GM12878 (cell line): ENCODE results near the gene RCBTB2. TPM values are rescaled to one million over a fixed set of nuclear protein-coding genes. Genes with fewer than 3 reads are reported as not detected.

Source experiments
- ATAC-seq: fragments of 200-7000 bp; cut with Tn5 transposase; 3 replicates; pipeline ENCODE4 v1.9.1; 2020; ENCODE audit warnings: mild to moderate bottlenecking, moderate library complexity
- BruUV-seq: library from RNA; stranded (reverse); fragments of 400-500 nt; replicated peaks from 2 replicates; lab custom pipeline; 2021; lab: Mats Ljungman, UMichigan
- CTCF ChIA-PET: fragments of 300-600 bp; sonication (Branson Sonifier 250); formaldehyde crosslinking; extraction: SDS; loops from one replicate; lab custom pipeline; 2021; ENCODE audit warnings: inconsistent platforms; lab: Yijun Ruan, JAX
- POLR2A ChIA-PET: fragments of 350-600 bp; formaldehyde crosslinking; extraction: SDS; loops from one replicate; lab custom pipeline; 2021; ENCODE audit warnings: inconsistent platforms; lab: Charles Lee
- RAD21 ChIA-PET: fragments of 300-600 bp; sonication (Branson Sonifier 250); formaldehyde crosslinking; loops from one replicate; lab custom pipeline; 2023; ENCODE audit warnings: antibody characterized with exemption; ENCODE audit not compliant: unreplicated experiment; lab: Charles Lee
- SMC1A ChIA-PET: fragments of 300-600 bp; sonication (Branson Sonifier 250); formaldehyde crosslinking; loops from one replicate; lab custom pipeline; 2023; ENCODE audit not compliant: unreplicated experiment, uncharacterized antibody; lab: Charles Lee
- DNase-seq: peaks from one replicate; pipeline ENCODE4 v3.0.0-alpha.2; 2011; ENCODE audit warnings: low read depth, low spot score
- FAIRE-seq: peaks from 3 replicates; lab custom pipeline; 2011; peaks lifted over from hg19 to GRCh38; lab: Jason Lieb, UNC
- H2AFZ ChIP-seq: 2 replicates; pipeline ENCODE4 v1.6.0; 2011; ENCODE audit warnings: low read depth, low read length, control low read depth; ENCODE audit not compliant: control insufficient read depth
- H3K27ac ChIP-seq: 2 replicates; pipeline ENCODE4 v1.5.1; 2011; ENCODE audit warnings: control low read depth; ENCODE audit not compliant: control insufficient read depth, insufficient read depth
- H3K27me3 ChIP-seq, 2 experiments: replicated peaks in 1 of 2; 2 replicates each; pipeline versions ENCODE4 v1.6.0 to v1.6.1; 2011; ENCODE audit warnings: low read length in 1 of 2; ENCODE audit not compliant: control insufficient read depth in 2 of 2, insufficient read depth in 2 of 2
- H3K36me3 ChIP-seq, 2 experiments: 2 replicates each; pipeline ENCODE4 v1.5.1; 2011; ENCODE audit warnings: low read length in 1 of 2; ENCODE audit not compliant: control insufficient read depth in 2 of 2, insufficient read depth in 2 of 2
- H3K4me1 ChIP-seq: 2 replicates; pipeline ENCODE4 v1.6.1; 2011; ENCODE audit warnings: mild to moderate bottlenecking, low read length, moderate library complexity, mixed read lengths; ENCODE audit not compliant: control insufficient read depth, insufficient read depth
- H3K4me2 ChIP-seq: 2 replicates; pipeline ENCODE4 v1.6.0; 2011; ENCODE audit warnings: control low read depth; ENCODE audit not compliant: control insufficient read depth, insufficient read depth
- H3K4me3 ChIP-seq: fragments of 200-600 bp; sonication (generic); 2 replicates; pipeline ENCODE4 v1.5.1; 2016
- H3K79me2 ChIP-seq: 2 replicates; pipeline ENCODE4 v1.6.0; 2011; ENCODE audit warnings: low read length; ENCODE audit not compliant: control insufficient read depth, insufficient read depth
- H3K9ac ChIP-seq: 2 replicates; pipeline ENCODE4 v1.8.0; 2011; ENCODE audit warnings: low read length, control low read depth, mixed read lengths; ENCODE audit not compliant: control insufficient read depth, insufficient read depth
- H3K9me3 ChIP-seq: replicated peaks from 3 replicates; pipeline ENCODE4 v1.5.1; 2011; ENCODE audit warnings: mild to moderate bottlenecking, low read length; ENCODE audit not compliant: control insufficient read depth, insufficient read depth
- H4K20me1 ChIP-seq: 2 replicates; pipeline ENCODE4 v1.6.0; 2011; ENCODE audit not compliant: control insufficient read depth, insufficient read depth
- CREM ChIP-seq: IDR thresholded peaks from 2 replicates; pipeline ENCODE4 v1.6.1; 2014; ENCODE audit warnings: antibody characterized with exemption, low read depth
- EGR1 ChIP-seq, 2 experiments: IDR thresholded peaks; 1 replicate in 1 of 2; 2 replicates in 1 of 2; pipeline ENCODE4 v1.6.1; 2011 to 2012; ENCODE audit warnings: low read depth in 2 of 2, low read length in 2 of 2, borderline replicate concordance in 1 of 2, mild to moderate bottlenecking in 1 of 2, moderate library complexity in 1 of 2
- GABPA ChIP-seq: IDR thresholded peaks from 2 replicates; pipeline ENCODE4 v1.6.1; 2014; ENCODE audit warnings: antibody characterized with exemption, low read depth, mild to moderate bottlenecking, inconsistent platforms
- HSF1 ChIP-seq: fragments of 150-350 bp; IDR thresholded peaks from 2 replicates; pipeline ENCODE4 v1.6.1; 2014; ENCODE audit warnings: mild to moderate bottlenecking, low read depth, low read length
- JUNB ChIP-seq: IDR thresholded peaks from 2 replicates; pipeline ENCODE4 v1.6.1; 2016; ENCODE audit warnings: antibody characterized with exemption, mild to moderate bottlenecking
- KDM1A ChIP-seq: fragments of 200-600 bp; sonication (generic); IDR thresholded peaks from 2 replicates; pipeline ENCODE4 v1.6.1; 2016; ENCODE audit warnings: borderline replicate concordance
- NFXL1 ChIP-seq: fragments of 450-650 bp; IDR thresholded peaks from 2 replicates; pipeline ENCODE4 v1.6.1; 2017; ENCODE audit warnings: antibody characterized with exemption, mild to moderate bottlenecking, borderline replicate concordance
- NR2C2 ChIP-seq: IDR thresholded peaks from 2 replicates; pipeline ENCODE4 v1.6.1; 2011; ENCODE audit warnings: borderline replicate concordance, low read depth; ENCODE audit not compliant: control insufficient read depth, insufficient read length
- REST ChIP-seq: IDR thresholded peaks from 2 replicates; pipeline ENCODE4 v1.6.1; 2012; ENCODE audit warnings: mild to moderate bottlenecking, low read depth, low read length
- RUNX3 ChIP-seq: IDR thresholded peaks from 2 replicates; pipeline ENCODE4 v1.6.1; 2012; ENCODE audit warnings: low read length, inconsistent platforms
- SIN3A ChIP-seq: IDR thresholded peaks from 2 replicates; pipeline ENCODE4 v1.6.1; 2012; ENCODE audit warnings: low read depth, low read length, improper control_type of control experiment
- SKIL ChIP-seq: fragments of 450-650 bp; IDR thresholded peaks from 2 replicates; pipeline ENCODE4 v1.6.1; 2017; ENCODE audit warnings: mild to moderate bottlenecking, low read depth, inconsistent platforms; ENCODE audit not compliant: poor library complexity, severe bottlenecking
- SMARCA5 ChIP-seq: fragments of 450-650 bp; IDR thresholded peaks from 2 replicates; pipeline ENCODE4 v1.6.1; 2017; ENCODE audit warnings: mild to moderate bottlenecking
- SUZ12 ChIP-seq: fragments of 200-600 bp; sonication (generic); IDR thresholded peaks from one replicate; pipeline ENCODE4 v1.6.1; 2018; ENCODE audit warnings: antibody characterized with exemption, mild to moderate bottlenecking; ENCODE audit not compliant: unreplicated experiment
- TCF12 ChIP-seq: IDR thresholded peaks from 2 replicates; pipeline ENCODE4 v1.6.1; 2011; ENCODE audit warnings: low read depth, mild to moderate bottlenecking, low read length
- ZSCAN29 ChIP-seq: fragments of 450-650 bp; IDR thresholded peaks from 2 replicates; pipeline ENCODE4 v1.6.1; 2017; ENCODE audit warnings: mild to moderate bottlenecking, moderate library complexity
- ZZZ3 ChIP-seq: IDR thresholded peaks from 2 replicates; pipeline ENCODE4 v1.6.1; 2011; ENCODE audit warnings: low read depth; ENCODE audit not compliant: control insufficient read depth, insufficient read length
- WGBS: methylation state at CpG from one replicate; pipeline ENCODE4 v1.1.6; 2016; ENCODE audit warnings: low lambda C conversion rate; ENCODE audit not compliant: insufficient replicate concordance, insufficient coverage; ENCODE audit errors: missing lambda C conversion rate; 5-methylcytosine and 5-hydroxymethylcytosine counted together
- in situ Hi-C: fragments of 300-500 bp; cut with MboI; formaldehyde crosslinking; loops from 9 replicates; pipeline ENCODE4 v1.14.3; 2018; ENCODE audit warnings: mixed read lengths
- intact Hi-C: fragments of 100-400 bp; cut with micrococcal nuclease; formaldehyde crosslinking; loops from one replicate; pipeline ENCODE4 v1.14.2; 2022; ENCODE audit not compliant: unreplicated experiment
- polyA plus RNA-seq, 11 experiments: library from polyadenylated mRNA; depleted of rRNA in 4 of 11; unstranded in 6 of 11; stranded (reverse) in 5 of 11; fragments of >200 nt; fragmentation: Nextera tagmentation in 4 of 11; fragmentation: Illumina TruSeq in 1 of 11; extraction: Ambion mirVana in 4 of 11; extraction: Trizol in 1 of 11; gene quantifications; 1 replicate in 1 of 11; 2 replicates in 10 of 11; pipeline versions ENCODE4 v1.2.1 to v1.2.3, GENCODE V29; 2011 to 2016; ENCODE audit warnings: inconsistent platforms in 2 of 11, missing spikeins in 2 of 11, low read depth in 1 of 11
- total RNA-seq, 4 experiments: library from RNA; depleted of rRNA in 3 of 4; stranded (reverse); fragments of >200 nt in 3 of 4; fragmentation: Illumina TruSeq in 1 of 4; extraction: Trizol in 1 of 4; gene quantifications; 2 replicates each; pipeline versions ENCODE4 v1.2.1 to v1.2.3, GENCODE V29; 2013 to 2021

RCBTB2 gene
- total and polyA plus RNA-seq, 10 of the 15 experiments (the other 5 are each of a cell fraction or from before 2014, with no cell fraction given) = 5.0 to 16.0 (median 8.5) TPM

- H3K4me1 ChIP-seq = no peaks in the 10 kb centered on the region
- no peak overlapping the region for H3K27ac ChIP-seq
- no peak overlapping the region for H3K4me3 ChIP-seq
- 96% methylated on average over 1 of the region's 1 CpG for WGBS
- in situ Hi-C loops (no loop called here), intact Hi-C loops (no loop called here)
- no peak overlapping the region for H2AFZ ChIP-seq
- peaks cover 0 to 5% of the 10 kb centered on the region in 2 experiments; a peak in 1 of 4 replicates for H3K36me3 ChIP-seq
- ChIA-PET SMC1A (interaction anchor here (0.7 to 2.0 kb wide), 5 partner anchors 11 to 109 kb away, joined by 3 to 8 read pairs (median 3); no protein-coding TSS in a partner anchor), RAD21 (no interaction called here), POLR2A (no interaction called here), CTCF (interaction anchor here (0.8 to 1.1 kb wide), 2 partner anchors 8 to 20 kb away, joined by 3 read pairs; no protein-coding TSS in a partner anchor)
- peak; percentile 49 for FAIRE-seq
- BruUV-seq = no TSS peak
- no peaks in the 10 kb centered on the region for H4K20me1 ChIP-seq
- no peak for ATAC-seq
- no peak overlapping the region for H3K4me2 ChIP-seq
- H3K79me2 ChIP-seq = no peaks in the 10 kb centered on the region; the same call in 1 of the 2 replicates
- no peaks in the 10 kb centered on the region for H3K27me3 ChIP-seq
- DNase-seq = no peak
- TF ChIP-seq SKIL (no peak), SUZ12 (no peak), SMARCA5 (no peak), NFXL1 (no peak), SIN3A (no peak), KDM1A (no peak), CREM (no peak), ZSCAN29 (no peak), HSF1 (no peak), JUNB (no peak), NR2C2 (no peak), ZZZ3 (no peak), REST (no peak), GABPA (no peak), EGR1 (IDR thresholded peaks at IDR 0.05; ENCODE audit: borderline replicate concordance in 1 of 2, low read depth in 2 of 2, low read length in 2 of 2) (no peak), RUNX3 (no peak), TCF12 (no peak)
- H3K9ac ChIP-seq = no peak overlapping the region
- no peaks in the 10 kb centered on the region; the same call in 2 of the 3 replicates for H3K9me3 ChIP-seq
Measured at GRCh38 chr13:48443442-48444208, 89.3 kb downstream of the RCBTB2 start.
